Colonic mucosa (tissue), 4 donors: ENCODE measurements around the gene GIMAP2. TPM values are rescaled to one million over a fixed set of nuclear protein-coding genes. Genes with fewer than 3 reads are reported as not detected.
A peak's percentile ranks its signal among the peaks of the same experiment; 100 is the strongest.
"Not testable (repeated sequence)": the region's sequence is repeated elsewhere in the genome, so short reads cannot be mapped to it uniquely, and the experiment has no call there.

Experiments used
- DNase-seq: peaks from one replicate; pipeline ENCODE4 v3.0.0-alpha.2; 2020
- H3K27ac ChIP-seq: fragments of 200-600 bp; one replicate; pipeline ENCODE4 v1.8.0; 2021
- H3K27me3 ChIP-seq: fragments of 200-600 bp; one replicate; pipeline ENCODE4 v1.8.0; 2021
- H3K36me3 ChIP-seq: fragments of 200-600 bp; one replicate; pipeline ENCODE4 v1.8.0; 2021
- H3K4me1 ChIP-seq: fragments of 200-600 bp; one replicate; pipeline ENCODE4 v1.8.0; 2021; ENCODE audit warnings: mild to moderate bottlenecking
- H3K4me3 ChIP-seq: fragments of 200-600 bp; one replicate; pipeline ENCODE4 v1.8.0; 2021
- H3K9ac ChIP-seq, 2 donors: one replicate each; pipeline ENCODE4 v1.7.0; 2013; ENCODE audit warnings: control low read depth in 2 of 2, low read depth in 2 of 2, low read length in 2 of 2
- H3K9me3 ChIP-seq: fragments of 200-600 bp; one replicate; pipeline ENCODE4 v1.8.0; 2021
- intact Hi-C: fragments of 100-400 bp; cut with DNase I; formaldehyde crosslinking; loops from one replicate; pipeline ENCODE4 v1.14.1; 2022
- total RNA-seq, 2 donors: library from RNA; stranded (reverse); fragmentation: NEBNext Ultra II Directional in 1 of 2; extraction: Animal tissue kit (Norgen Biotek cat#: 25700) in 1 of 2; gene quantifications; one replicate each; pipeline ENCODE4 v1.2.1, GENCODE V29; 2021
- TF ChIP-seq, protein P1 (sequence below): fragments of 200-600 bp; IDR thresholded peaks from one replicate; pipeline ENCODE4 v1.8.0; 2022; ENCODE audit warnings: antibody characterized with exemption, mild to moderate bottlenecking
- donor health status: healthy.
- donor health status: DM: no; HTN: no; CAD: no.
- donor health status: DM: no; HTN: no; CAD: no.

GIMAP2 gene
- total RNA-seq, 2 donors from 2014 or later, result 6.5 to 6.9 TPM

DNA sequence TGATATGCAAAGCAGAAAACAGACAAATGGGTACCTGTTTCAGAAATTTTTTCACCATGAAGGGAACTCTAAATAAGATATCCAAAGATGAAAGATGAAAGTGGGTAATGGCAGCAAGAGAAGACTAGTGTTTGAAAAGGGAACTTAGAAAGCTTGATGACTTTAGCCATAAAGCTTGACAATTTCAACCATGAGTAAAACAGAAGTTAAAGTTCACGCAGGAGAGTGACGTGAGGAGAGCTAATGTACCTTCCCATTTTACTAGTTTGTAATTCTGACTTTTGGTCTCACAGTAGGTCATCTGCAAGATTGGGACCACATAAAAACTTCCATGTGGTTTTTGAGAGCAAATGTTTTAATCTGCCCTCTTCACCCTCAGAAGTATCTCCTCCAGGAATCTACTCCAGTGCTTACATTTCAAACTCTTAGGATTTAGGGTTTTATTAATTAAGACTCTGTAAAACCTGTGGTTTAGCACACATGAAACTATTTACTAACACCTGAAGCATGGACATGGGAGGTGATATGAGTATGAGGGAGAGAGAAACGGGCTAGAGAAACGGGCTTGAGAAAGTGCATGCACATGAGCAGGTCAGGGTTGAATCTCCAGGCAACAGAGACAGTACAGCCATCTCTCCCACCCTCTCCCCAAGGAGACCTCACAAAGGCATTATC, 24.4 kb upstream of the GIMAP2 start:
- H3K27ac ChIP-seq, result no peak overlapping the region
- H3K27me3 ChIP-seq, result no peaks in the 10 kb centered on the region
- no peak for DNase-seq
- H3K9ac ChIP-seq, result no peak overlapping the region
- H3K9me3 ChIP-seq, result no peaks in the 10 kb centered on the region
- intact Hi-C loops, result no loop called here
- TF ChIP-seq, protein P1, sequence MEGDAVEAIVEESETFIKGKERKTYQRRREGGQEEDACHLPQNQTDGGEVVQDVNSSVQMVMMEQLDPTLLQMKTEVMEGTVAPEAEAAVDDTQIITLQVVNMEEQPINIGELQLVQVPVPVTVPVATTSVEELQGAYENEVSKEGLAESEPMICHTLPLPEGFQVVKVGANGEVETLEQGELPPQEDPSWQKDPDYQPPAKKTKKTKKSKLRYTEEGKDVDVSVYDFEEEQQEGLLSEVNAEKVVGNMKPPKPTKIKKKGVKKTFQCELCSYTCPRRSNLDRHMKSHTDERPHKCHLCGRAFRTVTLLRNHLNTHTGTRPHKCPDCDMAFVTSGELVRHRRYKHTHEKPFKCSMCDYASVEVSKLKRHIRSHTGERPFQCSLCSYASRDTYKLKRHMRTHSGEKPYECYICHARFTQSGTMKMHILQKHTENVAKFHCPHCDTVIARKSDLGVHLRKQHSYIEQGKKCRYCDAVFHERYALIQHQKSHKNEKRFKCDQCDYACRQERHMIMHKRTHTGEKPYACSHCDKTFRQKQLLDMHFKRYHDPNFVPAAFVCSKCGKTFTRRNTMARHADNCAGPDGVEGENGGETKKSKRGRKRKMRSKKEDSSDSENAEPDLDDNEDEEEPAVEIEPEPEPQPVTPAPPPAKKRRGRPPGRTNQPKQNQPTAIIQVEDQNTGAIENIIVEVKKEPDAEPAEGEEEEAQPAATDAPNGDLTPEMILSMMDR, result no peak
- H3K36me3 ChIP-seq, result no peaks in the 10 kb centered on the region
- H3K4me3 ChIP-seq, result no peak overlapping the region
- no peaks in the 10 kb centered on the region for H3K4me1 ChIP-seq

DNA sequence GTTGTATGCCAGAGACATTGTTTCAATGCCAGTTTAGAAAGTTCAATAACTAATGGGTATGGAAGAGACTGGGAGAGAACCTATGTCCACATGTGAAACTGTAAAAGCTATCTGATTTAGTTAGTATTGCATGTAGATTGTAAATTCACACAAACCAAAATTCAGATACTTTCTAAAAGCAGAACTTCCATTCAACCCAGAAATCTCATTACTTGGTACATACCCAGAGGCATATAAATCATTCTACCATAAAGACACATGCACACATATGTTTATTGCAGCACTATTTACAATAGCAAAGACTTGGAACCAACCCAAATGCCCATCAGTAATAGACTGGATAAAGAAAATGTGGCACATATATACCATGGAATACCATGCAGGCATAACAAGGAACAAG, 22.7 kb upstream of the GIMAP2 start:
- H3K27ac ChIP-seq, H3K27me3 ChIP-seq, H3K9ac ChIP-seq, H3K4me1 ChIP-seq, intact Hi-C loops, H3K4me3 ChIP-seq, DNase-seq, H3K9me3 ChIP-seq, H3K36me3 ChIP-seq: not testable (repeated sequence)

DNA sequence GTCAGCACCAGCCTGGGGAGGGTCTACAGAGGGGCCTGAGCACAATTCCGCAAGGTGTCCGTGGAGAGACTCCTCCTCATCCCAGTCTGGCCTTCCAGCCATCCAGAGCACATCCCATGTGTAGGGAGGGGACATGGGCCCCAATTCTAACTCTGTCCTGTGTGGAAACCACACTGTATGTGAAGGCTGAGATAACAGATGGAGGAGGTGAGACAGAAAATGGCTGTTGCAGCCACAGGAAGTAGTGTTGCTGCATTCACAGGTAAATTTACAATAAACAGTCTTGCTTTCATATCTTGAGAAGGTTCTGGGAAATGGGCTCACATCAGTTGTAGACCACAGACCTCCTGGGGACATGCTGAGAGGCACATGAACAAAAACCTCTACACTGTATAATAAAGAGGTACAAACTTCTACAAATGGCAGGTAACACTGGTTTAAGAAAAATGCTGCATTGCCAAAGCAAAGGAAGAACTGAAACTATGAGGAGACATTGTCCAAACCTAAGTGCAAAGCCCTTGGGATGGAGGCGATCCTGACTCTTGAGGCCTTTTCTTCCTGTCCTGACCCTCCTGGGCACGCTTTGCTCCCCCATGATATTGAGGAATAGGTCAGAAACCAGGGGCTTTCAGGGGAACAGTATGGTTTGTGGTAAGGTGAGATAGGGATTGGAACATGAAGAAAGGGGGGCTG, 21.6 kb upstream of the GIMAP2 start:
- DNase-seq, result no peak
- Histone ChIP-seq H3K4me3 (no peak overlapping the region), H3K9me3 (no peaks in the 10 kb centered on the region), H3K36me3 (no peaks in the 10 kb centered on the region), H3K4me1 (no peaks in the 10 kb centered on the region), H3K9ac (no peak overlapping the region), H3K27me3 (no peaks in the 10 kb centered on the region), H3K27ac (no peak overlapping the region)
- TF ChIP-seq, protein P1, result no peak
- intact Hi-C loops, result no loop called here

DNA sequence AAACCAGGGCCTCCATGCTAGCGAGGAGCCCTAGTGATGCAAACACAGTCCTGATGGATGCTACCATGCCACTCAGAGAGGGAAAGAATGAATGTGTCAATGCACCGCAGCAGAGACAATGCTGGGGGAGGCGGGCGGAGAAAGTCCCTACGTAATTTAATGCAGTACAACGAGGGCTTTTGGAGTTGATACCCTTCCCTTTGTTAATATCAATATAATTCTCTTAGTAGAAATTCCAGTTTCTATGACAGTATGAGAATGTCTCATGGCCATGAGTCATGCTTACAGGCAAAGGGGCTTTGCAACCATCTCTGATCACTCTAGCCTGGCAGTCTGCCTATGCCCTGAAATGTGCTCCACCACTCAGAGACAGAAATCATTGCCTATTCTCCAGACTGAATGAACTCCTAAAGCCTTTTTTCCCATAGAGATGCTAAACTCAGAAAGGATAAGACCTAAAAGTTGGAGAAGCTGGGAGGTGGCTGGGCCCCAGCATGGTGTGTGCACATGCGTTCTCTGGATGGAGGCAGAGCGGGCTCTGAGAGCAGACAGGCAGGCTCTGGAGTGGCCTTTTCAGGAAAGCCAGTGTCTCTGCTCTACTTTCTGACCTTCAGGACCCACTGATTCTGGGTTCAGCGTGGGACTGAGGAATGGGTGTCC, 20.3 kb upstream of the GIMAP2 start:
- DNase-seq, result no peak
- Histone ChIP-seq H3K4me1 (no peaks in the 10 kb centered on the region), H3K27me3 (no peaks in the 10 kb centered on the region), H3K27ac (peak overlapping the region; percentile 31), H3K4me3 (no peak overlapping the region), H3K36me3 (no peaks in the 10 kb centered on the region), H3K9ac (no peak overlapping the region), H3K9me3 (no peaks in the 10 kb centered on the region)
- intact Hi-C loops, result no loop called here
- TF ChIP-seq, protein P1, result no peak

DNA sequence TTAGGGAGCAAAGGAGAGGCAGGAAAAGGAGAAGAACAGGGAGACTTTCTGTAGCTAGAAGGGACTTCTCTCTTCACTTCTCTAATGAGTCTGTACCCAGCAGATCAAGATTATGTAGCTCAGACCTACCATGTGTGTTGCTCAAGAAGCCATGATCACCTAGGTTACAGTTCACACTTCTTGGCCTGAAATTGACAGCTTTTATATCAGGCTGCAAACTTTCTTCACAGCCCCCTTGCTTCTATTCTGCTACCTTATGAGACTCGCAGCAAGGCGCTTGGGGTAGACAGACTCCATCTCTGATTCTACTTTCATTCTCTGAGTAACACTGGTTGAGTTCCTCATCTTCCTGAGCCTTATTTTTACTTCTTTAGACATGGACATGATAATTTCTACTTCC, 19.6 kb upstream of the GIMAP2 start:
- peak overlapping the region; percentile 31 for H3K27ac ChIP-seq
- H3K36me3 ChIP-seq, result no peaks in the 10 kb centered on the region
- H3K9ac ChIP-seq, result no peak overlapping the region
- DNase-seq, result no peak
- no peaks in the 10 kb centered on the region for H3K27me3 ChIP-seq
- H3K9me3 ChIP-seq, result no peaks in the 10 kb centered on the region
- intact Hi-C loops, result no loop called here
- no peak overlapping the region for H3K4me3 ChIP-seq
- TF ChIP-seq, protein P1, result no peak
- no peaks in the 10 kb centered on the region for H3K4me1 ChIP-seq

DNA sequence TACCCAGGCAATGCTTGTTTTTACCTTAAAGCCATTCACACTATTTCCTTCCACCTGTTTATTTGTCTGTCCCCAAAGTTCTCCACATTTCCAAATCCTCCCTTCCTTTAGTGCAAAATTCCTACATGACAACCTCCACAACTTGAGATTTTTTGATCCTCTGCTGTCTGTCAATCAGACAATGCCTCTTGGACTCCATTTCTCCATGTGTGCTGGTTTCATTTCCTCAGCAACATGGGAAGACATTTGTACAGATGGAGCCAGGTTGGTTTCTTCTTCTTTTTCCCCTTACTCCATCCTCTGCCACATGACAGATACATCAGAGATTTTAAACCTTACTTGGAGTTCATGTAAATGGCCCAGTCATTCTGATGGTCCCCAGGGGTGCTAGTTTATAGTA, 19.1 kb upstream of the GIMAP2 start:
- H3K9ac ChIP-seq, result no peak overlapping the region
- H3K36me3 ChIP-seq, result no peaks in the 10 kb centered on the region
- H3K4me1 ChIP-seq, result no peaks in the 10 kb centered on the region
- no peak for DNase-seq
- H3K9me3 ChIP-seq, result no peaks in the 10 kb centered on the region
- H3K27me3 ChIP-seq, result no peaks in the 10 kb centered on the region
- intact Hi-C loops, result no loop called here
- TF ChIP-seq, protein P1, result no peak
- peak overlapping the region; percentile 31 for H3K27ac ChIP-seq
- no peak overlapping the region for H3K4me3 ChIP-seq
